HG03520 (cell line): Measurements from ENCODE around the gene FAM228B.
"Not testable (repeated sequence)": the region's sequence is repeated elsewhere in the genome, so short reads cannot be mapped to it uniquely, and the experiment has no call there.

Experiments
- ATAC-seq: cut with Tn5 transposase; IDR thresholded peaks from one replicate; pipeline ENCODE4 v1.9.1; 2021; ENCODE audit warnings: mild to moderate bottlenecking, moderate library complexity; ENCODE audit not compliant: unreplicated experiment

FAM228B gene

DNA sequence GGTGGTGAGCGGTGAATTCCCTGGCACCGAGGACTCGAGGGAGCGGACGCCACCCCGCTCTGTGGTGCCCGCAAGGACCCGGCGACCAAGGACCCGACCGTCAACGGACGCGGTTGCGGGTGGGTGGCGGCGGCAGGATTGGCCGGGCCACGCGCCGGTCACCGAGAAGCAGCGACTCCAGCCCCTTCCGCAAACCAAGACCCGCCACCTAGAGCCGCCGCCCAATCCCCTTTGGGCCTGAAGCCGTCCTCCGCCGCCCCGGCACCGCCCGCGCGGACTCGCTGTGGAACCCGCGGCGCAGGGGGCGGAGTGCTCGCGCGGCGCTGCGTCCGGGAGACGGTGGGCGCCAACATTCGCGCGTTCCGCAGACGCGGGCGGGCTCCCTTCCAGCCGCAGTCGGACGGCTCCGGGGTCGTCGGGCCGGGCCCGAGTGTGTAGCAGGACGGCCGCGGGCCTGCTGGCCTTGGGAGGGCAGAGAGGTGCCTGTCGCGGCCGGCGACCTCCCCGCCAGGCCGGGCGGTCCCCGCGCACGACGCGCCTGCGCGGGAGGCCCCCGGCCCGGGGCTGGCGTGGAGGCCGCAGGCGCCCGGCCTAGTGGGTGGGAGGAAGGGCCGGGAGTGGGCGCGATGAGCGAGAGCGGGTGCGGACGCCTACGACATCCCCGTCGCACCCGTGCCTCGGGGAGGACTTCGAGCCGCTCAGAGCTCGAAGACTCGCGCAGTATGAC is at the start of gene FAM228B, which contains the start of gene PFN4:
Gene FAM228B (plus strand): TSS at position 275 of the 727 bp plus-strand sequence. CDS start 893 bp downstream, outside the sequence.
Gene PFN4 (minus strand): TSS at position 140 of the 727 bp plus-strand sequence. CDS start 799 bp downstream, outside the sequence.
- peak; percentile 80 for ATAC-seq

DNA sequence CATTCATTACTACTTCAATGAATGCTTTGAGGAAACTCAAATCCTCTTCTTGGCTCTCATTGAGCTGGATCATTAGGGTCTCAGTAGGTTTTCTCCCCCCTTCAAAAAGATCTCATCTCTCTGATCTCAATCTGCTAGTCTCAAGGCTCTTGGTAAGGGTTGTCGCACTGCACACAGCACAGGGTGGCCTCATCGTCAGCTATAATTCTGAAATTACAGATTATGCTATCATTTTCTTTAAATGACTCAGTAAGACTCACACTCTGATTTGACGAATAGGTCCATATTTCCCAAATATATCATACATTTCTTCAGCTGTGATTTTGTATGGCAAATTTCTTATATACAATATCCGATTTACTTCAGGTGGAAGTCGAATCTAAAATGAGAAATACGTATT is 49.5 kb upstream of the FAM228B start:
- ATAC-seq = no peak

DNA sequence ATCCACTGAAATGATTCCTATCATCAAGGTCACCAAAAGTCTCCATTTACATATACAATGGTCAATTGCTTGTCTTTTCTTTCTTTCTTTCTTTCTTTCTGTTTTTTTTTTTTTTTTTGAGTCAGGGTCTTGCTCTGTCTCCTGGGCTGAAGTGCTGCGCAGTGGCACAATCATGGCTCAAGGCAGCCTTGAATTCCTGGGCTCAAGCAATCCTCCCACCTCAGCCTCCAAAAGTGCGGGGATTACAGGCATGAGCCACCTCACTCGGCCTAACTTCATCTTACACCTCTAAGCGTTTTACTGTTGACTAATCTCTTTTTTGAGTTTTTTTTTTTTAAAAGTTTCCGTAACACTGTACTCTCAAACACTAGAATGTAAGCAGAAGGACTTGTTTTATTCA is 48.0 kb upstream of the FAM228B start:
- ATAC-seq = no peak

DNA sequence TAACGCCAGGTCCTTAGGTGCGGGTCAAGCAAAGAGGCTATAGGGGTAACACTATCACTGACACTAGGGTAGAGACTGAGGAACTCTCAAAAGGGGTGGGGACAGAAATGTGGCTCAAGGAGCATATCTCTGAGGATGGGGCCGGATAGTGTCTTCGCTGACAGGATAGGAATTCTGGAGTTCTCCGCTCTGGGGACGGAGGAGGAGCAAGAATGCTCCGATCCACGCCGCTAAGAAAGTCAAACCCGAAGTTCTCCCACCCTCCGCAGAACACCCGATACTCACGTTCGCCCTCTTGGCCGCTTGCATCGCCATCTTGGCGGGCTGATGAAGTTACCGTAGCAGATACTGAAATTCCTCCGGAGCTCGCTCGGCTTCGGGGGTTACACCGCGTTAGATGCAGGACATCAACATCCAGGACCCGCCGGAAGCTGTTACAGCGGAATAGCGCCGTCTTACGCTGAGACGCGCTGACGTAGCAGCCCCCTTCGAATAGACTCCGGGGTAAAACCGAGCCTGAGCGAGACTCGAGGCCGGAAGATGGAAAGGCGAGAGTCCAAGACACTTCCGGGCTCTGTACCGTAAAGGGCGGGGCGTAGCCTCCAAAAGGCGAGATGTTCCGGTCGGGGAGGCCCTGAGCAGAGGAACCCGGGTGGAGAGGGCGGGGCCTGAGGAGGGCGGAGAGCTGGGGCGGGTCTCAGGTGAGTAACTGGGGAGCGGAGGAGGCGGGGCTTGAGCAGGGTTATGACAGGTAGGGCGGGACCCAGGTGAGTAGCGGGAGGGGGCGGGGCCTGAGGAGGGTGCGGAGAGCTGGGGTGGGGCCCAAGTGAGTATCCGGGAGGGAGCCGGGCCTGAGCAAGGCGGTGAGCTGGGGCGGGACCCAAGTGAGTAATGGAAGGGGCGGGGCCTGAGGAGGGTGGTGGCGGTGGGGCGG is 47.1 kb upstream of the FAM228B start, which contains the start of gene SF3B6:
Gene SF3B6 (minus strand): TSS at position 412 of the 934 bp plus-strand sequence. CDS start 97 bp downstream, at position 315.
- ATAC-seq = peak; percentile 91

DNA sequence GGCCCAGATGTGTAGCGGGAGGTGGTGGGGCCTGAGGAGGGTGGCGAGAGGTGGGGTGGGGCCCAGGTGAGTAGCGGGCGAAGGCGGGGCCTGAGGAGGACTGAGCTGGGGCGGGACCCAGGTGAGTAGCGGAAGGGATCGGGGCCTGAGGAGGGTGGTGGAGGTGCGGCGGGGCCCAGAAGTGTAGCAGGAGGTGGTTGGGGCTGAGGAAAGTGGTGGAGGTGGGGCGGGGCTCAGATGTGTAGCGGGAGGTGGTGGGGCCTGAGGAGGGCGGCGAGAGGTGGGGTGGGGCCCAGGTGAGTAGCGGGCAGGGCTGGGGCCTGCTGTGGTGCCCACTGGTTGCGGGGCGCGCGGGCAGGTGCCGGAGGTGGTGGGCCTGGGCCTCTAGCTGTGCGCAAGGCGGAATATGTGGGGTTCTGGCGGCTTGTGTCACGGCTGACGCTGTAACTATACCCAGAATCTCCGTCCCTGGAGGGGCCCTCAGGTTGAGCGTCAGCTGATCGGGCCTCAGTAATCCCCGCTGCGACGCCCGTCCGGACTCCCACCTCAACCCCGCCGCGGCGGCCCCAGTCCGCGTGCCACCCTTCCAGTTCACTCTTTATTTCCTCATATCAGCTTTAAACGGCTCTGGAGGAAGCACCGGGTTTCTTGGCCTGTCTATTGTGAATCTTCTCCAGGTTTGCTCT is 46.3 kb upstream of the FAM228B start:
- peak; percentile 12 for ATAC-seq

DNA sequence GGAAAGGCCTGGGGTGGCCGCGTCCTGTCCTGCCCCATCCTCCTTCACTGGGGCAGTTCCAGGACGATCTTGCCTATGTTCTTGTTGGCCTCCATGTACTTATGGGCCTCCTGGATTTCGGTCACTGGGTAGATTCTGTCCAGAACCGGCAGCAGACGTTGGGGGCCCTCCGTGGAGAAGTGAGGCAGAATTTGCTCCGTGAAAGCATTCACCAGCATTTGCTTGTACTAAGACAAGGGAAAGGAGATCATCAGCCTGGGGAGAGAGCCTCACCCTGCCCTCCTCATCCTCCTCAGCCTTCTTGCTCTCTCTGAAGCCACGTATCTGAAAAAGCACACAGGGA is 45.8 kb upstream of the FAM228B start:
- no peak for ATAC-seq

DNA sequence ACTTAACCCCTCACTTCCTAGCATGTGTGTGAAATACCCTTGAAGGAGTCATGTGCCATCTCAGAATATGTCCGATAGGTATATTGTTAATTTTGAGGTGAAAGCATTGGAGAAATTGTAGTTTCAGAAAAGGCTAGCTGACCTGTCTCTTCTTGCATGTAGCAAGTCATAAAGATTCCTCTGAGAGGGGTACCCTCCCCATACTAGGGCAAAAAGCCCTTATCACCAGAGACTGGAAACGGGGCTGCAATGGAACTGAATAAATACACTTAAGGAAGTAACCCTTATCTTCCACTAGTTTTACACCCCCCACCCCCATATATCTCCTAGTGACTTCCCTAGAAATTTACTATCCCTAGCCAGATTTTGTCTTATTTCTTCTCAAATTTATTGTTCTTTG is 45.4 kb upstream of the FAM228B start:
- ATAC-seq = no peak

DNA sequence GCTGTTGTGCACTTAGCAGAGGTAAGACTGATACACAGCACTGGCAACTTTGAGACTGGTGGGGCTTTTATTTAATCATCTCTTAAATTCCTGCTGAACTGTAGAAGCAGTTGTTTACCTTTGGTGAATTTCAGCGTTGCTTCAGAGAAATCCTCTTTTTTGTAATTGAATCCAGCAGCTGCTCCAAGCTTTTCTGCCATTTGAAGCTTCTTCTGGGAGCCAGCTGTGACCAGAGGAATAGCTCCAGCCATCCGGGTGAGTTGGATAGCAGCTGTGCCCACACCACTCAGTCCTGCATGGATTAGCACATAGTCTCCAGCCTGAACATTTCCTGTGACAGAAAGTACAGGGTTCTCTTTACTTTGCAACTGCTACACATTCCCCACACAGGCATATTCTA is 42.6 kb upstream of the FAM228B start:
- no peak for ATAC-seq

DNA sequence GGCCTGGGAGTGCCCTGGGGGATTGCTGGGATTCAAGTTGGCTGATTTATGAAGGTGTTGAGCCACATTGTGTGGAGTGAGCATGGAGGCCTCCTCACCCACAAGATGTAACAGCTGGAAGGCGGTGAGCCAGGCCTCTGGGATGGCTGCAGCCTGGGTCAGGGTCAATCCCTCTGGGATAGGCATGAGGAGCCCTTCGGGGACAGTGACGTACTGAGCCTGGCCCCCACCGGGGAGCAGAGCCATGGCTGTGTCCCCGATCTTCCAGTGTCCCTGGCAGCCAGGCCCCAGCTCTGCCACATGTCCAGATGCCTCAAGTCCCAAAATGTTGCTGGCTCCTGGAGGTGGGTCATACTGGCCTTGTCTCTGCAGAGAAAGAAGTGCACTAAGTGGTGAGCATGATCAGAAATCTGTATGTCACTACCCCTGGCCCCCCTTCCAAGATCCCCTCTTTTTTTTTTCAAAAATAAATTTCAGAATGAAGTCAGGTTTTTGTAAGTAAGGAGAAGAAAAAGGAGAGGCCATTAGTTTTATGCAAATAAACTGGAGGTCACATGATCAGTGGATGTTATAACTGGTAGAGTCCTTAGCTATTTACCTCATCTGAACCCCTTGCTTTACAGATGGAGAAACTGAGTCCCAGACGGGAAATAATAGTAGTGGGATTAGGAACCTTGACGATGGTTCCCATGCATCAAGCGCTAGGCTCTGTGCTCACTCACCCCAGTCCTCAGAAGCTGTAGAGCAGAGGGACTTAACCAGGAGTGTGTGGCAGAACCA is 40.3 kb upstream of the FAM228B start:
- ATAC-seq = no peak

DNA sequence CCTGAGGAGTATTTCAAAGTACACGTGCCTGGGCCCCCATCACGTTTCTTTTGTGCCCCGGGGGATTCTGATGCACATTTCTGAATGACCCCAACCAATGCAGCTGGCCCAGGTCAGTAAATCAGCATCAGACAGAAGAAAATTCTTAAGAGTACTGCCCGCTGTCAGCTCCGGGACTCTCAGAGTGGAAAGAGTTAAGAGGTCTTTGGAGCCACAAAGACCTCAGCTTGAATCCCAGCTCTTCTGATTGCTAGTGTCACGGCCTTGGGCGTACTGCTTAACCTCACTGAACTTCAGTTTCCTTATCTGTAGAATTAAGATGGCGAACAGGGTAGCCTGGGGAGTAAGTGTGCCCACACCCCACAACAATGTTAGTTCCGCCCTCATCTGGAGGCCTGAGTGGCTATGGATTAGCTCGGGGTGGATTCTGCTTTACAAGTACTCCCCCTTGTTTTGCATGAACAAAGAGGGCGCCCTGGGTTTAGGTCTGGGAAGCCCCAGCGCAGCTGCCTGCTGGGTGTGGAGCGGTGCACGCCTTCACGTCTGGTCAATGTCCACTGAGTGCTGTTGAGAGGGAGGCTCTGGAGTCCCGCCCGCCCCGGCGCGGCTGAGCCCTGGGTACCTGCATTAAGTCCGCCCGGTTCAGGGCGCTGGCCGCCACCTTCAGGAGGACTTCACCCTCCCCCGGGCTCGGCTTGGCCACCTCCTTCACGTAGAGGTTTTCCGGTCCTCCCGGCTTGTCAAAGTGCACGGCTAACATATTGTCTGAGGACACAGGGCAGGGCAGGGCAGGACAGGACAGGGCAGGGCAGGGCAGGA is 39.5 kb upstream of the FAM228B start:
- peak; percentile 74 for ATAC-seq

DNA sequence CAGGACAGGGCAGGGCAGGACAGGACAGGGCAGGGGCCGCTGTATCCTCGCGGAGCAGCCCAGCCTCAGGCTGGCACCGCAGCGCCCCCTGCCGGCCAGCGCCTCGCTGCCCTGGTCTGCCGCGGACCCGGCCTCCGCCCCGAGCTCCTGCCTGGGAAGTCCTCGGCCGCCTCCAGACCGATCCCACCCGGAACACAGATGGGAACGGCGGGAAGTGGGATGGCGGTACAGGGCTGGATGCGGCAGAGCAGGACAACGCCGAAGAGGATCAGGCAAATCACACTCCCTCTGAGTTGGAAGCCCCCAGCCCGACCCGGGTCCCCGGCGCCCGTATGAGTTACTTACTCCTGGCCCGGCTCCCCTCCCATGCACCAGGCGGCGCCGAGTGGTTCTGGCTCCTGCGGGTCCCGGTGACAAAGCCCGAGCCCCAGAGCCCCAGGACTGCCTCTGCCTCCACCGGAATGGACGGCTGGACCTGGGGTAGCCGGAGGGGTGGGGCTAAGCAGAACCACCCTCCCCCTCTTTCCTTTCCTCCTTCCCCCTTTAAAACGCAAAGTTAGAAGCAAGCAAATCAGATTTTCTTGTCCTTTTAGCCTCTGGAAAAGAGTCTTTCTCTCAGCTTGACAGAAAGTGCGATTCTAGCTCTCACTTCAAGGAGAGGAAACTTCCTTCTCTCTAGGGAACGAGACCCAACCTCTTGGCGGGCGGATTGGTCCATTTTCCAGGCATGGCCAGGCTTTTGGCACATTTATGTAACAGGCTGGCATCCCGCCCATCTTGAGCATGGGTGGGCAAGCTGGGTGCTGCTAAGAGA is 38.7 kb upstream of the FAM228B start, which contains the start of gene TP53I3:
Gene TP53I3 (minus strand): TSS at position 449 of the 814 bp plus-strand sequence. CDS start 508 bp downstream, outside the sequence.
- peak; percentile 73 for ATAC-seq

DNA sequence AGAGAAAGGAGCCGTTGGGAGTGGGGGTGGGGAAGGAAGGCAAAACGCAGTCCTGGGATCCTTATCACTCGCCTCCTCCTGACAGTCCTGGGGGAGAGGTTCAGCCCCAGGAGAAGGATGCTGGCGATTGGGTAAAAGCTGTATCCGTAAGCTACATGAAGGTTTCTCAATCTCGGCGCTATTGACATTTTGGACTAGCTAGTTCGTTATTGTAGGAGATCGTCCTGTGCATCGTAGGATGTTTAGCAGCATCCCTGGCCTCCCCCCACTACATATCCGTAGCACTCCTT is 38.1 kb upstream of the FAM228B start:
- no peak for ATAC-seq

DNA sequence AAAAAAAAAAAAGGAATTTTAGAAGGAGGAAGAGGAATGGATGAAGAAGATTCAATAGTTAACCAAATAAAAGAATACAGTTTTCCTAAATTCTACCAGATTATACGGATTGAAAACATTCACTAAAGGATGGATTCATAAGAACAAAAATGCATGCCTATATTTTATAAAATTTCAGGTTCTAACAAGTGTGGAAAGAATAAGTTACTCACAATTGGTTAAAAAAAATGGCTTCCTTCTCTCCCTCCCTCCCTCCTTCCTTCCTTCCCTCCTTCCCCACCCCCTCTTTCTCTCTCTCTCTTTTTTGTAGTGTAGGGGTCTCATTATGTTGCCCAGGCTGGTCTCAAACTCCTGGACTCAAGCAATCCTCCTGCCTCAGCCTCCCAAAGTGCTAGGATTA is 37.0 kb upstream of the FAM228B start:
- ATAC-seq = no peak

DNA sequence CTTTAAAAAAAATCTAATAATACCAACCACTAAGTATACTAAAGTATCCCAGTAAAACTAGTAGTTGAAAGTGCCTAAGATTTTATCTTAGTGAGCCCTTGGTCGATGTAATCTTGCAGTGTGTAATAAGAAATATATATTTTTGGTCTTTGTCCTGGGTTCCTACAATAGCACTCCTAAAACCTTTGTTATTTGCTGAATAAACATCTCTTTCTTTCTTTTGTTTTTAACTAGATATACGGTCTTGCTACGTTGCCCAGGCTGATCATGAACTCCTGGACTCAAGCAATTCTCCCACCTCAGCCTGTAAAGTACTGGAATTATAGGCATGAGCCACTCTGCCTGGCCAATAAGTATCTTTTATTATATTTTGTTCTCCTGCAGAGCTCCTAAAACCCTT is 36.2 kb upstream of the FAM228B start:
- ATAC-seq = no peak

DNA sequence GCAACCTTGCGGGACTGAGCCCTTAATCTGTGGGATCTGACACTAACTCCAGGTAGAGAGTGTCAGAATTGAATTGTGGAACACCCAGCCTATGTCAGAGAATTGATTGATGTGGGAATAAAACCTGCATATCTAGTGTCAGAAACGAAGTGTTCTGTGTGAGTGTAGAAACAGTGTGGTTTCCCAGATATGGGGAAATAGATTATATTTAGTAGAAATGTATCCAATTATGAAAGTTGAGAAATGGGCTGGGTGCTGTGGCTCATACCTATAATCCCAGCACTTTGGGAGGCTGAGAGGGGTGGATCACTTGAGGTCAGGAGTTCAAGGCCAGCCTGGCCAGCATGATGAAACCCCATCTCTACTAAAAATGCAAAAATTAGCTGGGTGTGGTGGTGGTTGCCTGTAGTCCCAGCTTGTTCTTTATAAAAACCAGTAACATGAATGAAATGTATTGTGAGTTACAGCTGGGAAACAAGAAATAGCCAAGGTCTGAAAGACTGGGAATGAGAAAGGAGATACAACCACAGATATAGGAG is 34.4 kb upstream of the FAM228B start:
- ATAC-seq = no peak

DNA sequence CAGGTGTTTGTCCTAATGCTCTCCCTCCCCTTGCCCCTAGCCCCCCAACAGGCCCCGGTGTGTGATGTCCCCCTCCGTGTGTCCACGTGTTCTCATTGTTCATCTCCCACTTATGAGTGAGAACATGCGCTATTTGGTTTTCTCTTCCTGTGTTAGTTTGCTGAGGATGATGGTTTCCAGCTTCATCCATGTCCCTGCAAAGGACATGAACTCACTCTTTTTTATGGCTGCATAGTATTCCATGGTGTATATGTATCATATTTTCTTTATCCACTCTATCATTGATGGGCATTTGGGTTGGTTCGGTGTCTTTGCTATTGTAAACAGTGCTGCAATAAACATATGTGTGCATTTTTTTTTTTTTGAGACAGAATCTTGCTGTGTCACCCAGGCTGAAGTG is 30.0 kb upstream of the FAM228B start:
- ATAC-seq = not testable (repeated sequence)

DNA sequence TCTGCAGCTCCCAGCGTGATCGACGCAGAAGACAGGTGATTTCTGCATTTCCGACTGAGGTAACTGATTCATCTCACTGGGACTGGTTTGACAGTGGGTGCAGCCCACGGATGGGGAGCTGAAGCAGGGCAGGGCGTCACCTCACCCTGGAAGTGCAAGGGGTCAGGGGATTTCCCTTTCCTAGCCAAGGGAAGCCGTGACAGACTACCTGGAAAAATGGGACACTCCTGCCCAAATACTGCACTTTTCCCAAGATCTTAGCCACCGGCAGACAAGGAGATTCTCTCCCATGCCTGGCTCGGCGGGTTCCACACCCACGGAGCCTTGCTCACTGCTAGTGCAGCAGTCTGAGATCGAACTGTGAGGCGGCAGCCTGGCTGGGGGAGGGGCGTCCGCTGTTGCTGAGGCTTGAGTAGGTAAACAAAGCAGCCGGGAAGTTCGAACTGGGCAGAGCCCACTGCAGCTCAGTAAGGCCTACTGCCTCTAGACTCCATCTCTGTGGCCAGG is 28.0 kb upstream of the FAM228B start:
- ATAC-seq = not testable (repeated sequence)

DNA sequence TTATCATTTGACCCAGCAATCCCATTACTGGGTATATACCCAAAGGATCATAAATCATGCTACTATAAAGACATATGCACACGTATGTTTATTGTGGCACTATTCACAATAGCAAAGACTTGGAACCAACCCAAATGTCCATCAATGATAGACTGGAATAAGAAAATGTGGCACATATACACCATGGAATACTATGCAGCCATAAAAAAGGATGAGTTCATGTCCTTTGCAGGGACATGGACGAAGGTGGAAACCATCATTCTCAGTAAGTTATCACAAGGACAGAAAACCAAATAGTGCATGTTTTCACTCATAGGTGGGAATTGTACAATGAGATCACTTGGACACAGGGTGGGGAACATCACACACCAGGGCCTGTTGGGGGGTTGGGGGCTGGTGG is 22.5 kb upstream of the FAM228B start:
- not testable (repeated sequence) for ATAC-seq
